ENCODE results near the gene MYPOP. TPM values are rescaled to one million over a fixed set of nuclear protein-coding genes. Genes with fewer than 3 reads are reported as not detected.
A peak's percentile ranks its signal among the peaks of the same experiment; 100 is the strongest.
"Not testable (repeated sequence)": the region's sequence is repeated elsewhere in the genome, so short reads cannot be mapped to it uniquely, and the experiment has no call there.

The MYPOP gene
- total and polyA plus RNA-seq, 2 donors: 1.3 to 8.2 TPM

DNA sequence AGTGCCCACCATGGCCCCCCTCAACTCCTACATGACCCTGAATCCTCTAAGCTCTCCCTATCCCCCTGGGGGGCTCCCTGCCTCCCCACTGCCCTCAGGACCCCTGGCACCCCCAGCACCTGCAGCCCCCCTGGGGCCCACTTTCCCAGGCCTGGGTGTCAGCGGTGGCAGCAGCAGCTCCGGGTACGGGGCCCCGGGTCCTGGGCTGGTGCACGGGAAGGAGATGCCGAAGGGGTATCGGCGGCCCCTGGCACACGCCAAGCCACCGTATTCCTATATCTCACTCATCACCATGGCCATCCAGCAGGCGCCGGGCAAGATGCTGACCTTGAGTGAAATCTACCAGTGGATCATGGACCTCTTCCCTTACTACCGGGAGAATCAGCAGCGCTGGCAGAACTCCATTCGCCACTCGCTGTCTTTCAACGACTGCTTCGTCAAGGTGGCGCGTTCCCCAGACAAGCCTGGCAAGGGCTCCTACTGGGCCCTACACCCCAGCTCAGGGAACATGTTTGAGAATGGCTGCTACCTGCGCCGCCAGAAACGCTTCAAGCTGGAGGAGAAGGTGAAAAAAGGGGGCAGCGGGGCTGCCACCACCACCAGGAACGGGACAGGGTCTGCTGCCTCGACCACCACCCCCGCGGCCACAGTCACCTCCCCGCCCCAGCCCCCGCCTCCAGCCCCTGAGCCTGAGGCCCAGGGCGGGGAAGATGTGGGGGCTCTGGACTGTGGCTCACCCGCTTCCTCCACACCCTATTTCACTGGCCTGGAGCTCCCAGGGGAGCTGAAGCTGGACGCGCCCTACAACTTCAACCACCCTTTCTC is 30.1 kb downstream of the MYPOP start:
- Histone ChIP-seq H3K36me3 (ENCODE audit: insufficient read depth) (no peaks in the 10 kb centered on the region), H3K4me3 (ENCODE audit: low read depth, low read length) (no peak overlapping the region), H3K27ac (ENCODE audit: low read depth) (no peak overlapping the region), H3K4me1 (ENCODE audit: insufficient read depth) (no peaks in the 10 kb centered on the region)
- 94% methylated on average over 34 of the region's 34 CpGs for WGBS
- no peak for DNase-seq (ENCODE audit: extremely low spot score)

GRCh38 chr19:45870798-45871197 is 31.6 kb downstream of the MYPOP start:
- Histone ChIP-seq H3K4me3 (ENCODE audit: low read depth, low read length) (no peak overlapping the region), H3K4me1 (ENCODE audit: insufficient read depth) (no peaks in the 10 kb centered on the region), H3K27ac (ENCODE audit: low read depth) (no peak overlapping the region), H3K36me3 (ENCODE audit: insufficient read depth) (no peaks in the 10 kb centered on the region)
- 81% methylated on average over 5 of the region's 5 CpGs for WGBS
- DNase-seq (ENCODE audit: extremely low spot score): no peak

DNA sequence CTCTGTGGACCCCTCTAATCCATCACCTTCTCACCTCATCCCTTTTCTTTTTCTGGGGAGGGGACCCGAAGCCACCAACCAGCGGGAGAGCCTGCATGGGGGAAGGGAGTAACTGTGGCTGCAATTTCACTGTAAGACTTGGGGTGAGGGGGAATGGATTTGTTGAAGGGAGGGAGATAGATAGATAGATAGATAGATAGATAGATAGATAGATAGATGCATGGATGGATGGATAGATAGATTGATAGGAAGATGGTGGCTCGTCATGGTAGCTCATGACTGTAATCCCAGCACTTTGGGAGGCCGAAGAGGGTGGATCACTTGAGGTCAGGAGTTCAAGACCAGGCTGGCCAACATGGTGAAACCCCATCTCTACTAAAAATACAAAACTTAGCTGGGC is 35.2 kb downstream of the MYPOP start:
- DNase-seq (ENCODE audit: extremely low spot score); H3K27ac ChIP-seq (ENCODE audit: low read depth): not testable (repeated sequence)
- WGBS: 60% methylated on average over 4 of the region's 4 CpGs

DNA sequence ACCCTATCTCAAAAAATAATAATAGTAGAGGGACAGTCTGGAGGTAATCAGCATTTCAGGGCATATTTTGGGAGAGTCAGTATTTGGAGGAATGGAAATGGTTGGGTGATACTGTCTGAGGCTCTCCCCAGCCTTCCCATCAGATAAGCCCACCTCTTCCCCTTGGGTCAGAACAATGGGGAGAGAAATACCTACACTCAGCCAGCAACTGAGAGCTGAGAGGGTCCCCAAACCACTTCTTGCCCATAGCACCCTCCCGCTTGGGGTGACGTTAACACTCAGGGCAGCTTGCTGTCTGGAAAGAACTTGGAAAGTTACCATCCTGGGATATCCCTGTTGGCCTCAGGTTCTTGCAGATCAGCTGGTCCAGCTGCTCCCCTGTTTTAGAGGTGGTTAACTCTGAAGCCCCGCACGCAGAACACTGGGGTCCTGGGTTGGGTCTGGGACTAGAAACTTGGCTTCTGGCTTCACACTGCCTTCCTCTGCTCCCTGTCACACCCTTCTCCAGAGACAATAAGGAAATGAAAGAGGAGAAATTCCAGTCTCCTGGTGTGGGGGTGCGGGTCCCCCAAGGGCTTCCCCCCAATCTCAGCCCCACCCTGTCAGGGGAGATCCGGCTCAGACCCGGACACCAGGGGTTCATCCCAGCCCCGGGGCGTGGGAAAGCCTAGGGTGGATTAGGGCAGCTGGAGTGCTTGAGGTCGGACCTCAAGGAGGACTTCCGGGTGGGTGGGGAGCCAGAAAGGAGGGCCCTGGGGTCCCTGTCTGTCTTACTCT is 35.8 kb downstream of the MYPOP start:
- 67% methylated on average over 11 of the region's 11 CpGs for WGBS
- H3K4me1 ChIP-seq (ENCODE audit: insufficient read depth): no peaks in the 10 kb centered on the region
- no peak overlapping the region for H3K27ac ChIP-seq (ENCODE audit: low read depth)
- no peaks in the 10 kb centered on the region for H3K36me3 ChIP-seq (ENCODE audit: insufficient read depth)
- H3K4me3 ChIP-seq (ENCODE audit: low read depth, low read length): no peak overlapping the region
- DNase-seq (ENCODE audit: extremely low spot score): no peak

More for the DNA sequence above, 35.2 kb downstream of the MYPOP start:
- H3K4me1 ChIP-seq (ENCODE audit: insufficient read depth); H3K36me3 ChIP-seq (ENCODE audit: insufficient read depth); H3K4me3 ChIP-seq (ENCODE audit: low read depth, low read length): not testable (repeated sequence)

DNA sequence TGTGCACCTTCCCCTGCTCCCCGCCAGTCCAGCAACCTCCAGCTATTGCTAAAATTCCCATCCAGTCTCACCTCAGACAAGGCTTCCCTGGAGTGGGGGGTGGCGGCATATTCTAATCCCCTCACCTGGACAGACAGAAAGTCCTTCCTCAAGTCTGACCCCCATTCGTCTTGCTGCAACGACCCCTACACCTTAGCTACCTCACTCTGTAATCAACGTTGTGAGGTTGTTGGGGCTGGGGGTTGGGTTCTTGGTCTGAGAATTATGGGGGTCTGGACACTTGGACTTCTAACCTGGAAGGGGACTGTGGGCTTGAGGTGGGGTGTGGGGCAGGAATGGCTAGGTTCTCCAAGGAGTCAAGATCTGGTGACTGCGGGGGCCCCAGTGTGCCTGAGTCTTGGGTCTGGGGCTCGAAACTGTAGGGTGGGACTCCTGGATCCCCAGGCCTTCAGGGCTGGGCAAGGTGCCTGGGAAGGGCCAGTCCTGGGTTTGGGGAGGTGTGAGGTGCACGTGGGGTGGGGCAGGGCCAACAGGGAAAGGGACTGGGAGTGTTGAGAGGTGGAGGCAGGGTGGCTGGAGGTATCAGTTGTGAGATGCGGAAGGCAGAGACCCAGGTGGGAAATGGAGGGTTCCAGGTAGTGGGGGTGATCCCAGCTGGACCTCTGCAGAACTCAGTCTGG is 37.0 kb downstream of the MYPOP start:
- no peaks in the 10 kb centered on the region for H3K36me3 ChIP-seq (ENCODE audit: insufficient read depth)
- H3K4me3 ChIP-seq (ENCODE audit: low read depth, low read length): no peak overlapping the region
- DNase-seq (ENCODE audit: extremely low spot score): no peak
- 62% methylated on average over 9 of the region's 9 CpGs for WGBS
- no peaks in the 10 kb centered on the region for H3K4me1 ChIP-seq (ENCODE audit: insufficient read depth)
- no peak overlapping the region for H3K27ac ChIP-seq (ENCODE audit: low read depth)

GRCh38 chr19:45864629-45865082 is 37.8 kb downstream of the MYPOP start:
- DNase-seq (ENCODE audit: extremely low spot score): no peak
- H3K4me1 ChIP-seq (ENCODE audit: insufficient read depth): no peaks in the 10 kb centered on the region
- H3K4me3 ChIP-seq (ENCODE audit: low read depth, low read length): no peak overlapping the region
- peaks cover under 1% of the 10 kb centered on the region for H3K36me3 ChIP-seq (ENCODE audit: insufficient read depth)
- H3K27ac ChIP-seq (ENCODE audit: low read depth): no peak overlapping the region
- WGBS: 12% methylated on average over 12 of the region's 12 CpGs

DNA sequence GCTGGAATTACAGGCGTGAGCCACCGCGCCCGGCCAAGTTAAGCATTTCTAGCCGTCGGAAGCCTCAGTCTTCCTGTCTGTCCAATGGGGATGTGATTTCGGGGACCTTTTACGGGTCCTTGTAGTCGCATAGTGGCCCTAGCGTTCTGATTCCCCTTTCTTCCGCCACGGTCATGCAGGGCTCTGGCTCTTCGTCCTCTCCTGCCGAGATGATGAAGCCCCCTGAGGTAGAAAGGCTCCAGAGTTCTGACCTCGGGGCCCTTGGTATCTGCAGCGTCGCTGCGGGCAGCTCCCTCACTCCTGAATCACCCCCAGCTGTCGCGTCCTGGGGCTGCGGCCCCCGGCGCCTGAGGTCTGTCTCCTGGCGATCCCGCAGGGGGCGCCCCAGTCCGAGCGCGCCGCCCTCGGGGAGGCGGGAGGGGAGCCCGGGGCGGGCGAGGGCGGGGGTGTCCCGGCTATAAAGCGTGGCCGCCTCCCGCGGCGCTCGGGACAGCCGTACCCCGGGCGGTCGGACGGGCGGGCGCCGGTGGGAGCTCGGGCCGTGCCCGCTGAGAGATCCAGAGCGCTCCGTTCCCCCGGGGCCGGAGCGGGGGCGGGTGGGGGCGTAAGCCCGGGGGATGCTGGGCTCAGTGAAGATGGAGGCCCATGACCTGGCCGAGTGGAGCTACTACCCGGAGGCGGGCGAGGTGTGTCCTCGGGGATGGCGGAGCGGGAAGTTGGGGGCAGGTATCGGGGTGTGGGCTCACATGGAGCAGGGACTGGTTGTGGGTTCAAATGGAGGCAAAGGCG is 38.4 kb downstream of the MYPOP start, which contains the start of gene FOXA3:
Gene FOXA3 (plus strand): TSS at position 487 of the 789 bp plus-strand sequence. CDS start 131 bp downstream, at position 618.
- H3K4me3 ChIP-seq (ENCODE audit: low read depth, low read length): peak within 1 kb of the TSS; percentile 29
- no peak within 1 kb of the TSS for H3K27ac ChIP-seq (ENCODE audit: low read depth)
- H3K4me1 ChIP-seq (ENCODE audit: insufficient read depth): no peaks in the 10 kb centered on the region
- 2% methylated on average over 71 of the region's 71 CpGs for WGBS
- peaks cover 2% of the 10 kb centered on the region for H3K36me3 ChIP-seq (ENCODE audit: insufficient read depth)
- DNase-seq (ENCODE audit: extremely low spot score): no peak

DNA sequence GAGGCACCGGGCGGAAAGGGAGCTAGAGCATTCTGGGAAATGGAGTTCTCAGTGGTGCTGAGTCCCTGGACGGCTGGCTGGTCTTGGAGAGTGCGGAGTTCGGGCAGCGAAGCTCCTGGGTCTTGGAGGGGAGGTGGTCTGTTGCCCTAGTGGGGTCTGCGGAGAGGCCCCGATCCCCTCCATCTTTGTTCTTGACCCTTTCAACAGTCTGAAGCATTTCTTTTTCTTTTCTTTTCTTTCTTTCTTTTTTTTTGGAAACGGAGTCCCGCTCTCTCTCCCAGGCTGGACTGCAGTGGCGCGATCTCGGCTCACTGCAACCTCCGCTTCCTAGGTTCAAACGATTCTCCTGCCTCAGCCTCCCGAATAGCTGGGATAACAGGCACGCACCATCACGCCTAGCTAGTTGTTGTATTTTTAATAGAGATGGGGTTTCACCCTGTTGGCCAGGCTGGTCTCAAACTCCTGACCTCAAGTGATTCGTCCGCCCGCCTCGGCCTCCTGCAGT is 39.0 kb downstream of the MYPOP start:
- DNase-seq (ENCODE audit: extremely low spot score): no peak
- H3K4me1 ChIP-seq (ENCODE audit: insufficient read depth): no peaks in the 10 kb centered on the region
- H3K36me3 ChIP-seq (ENCODE audit: insufficient read depth): peaks cover 2% of the 10 kb centered on the region
- no peak overlapping the region for H3K27ac ChIP-seq (ENCODE audit: low read depth)
- H3K4me3 ChIP-seq (ENCODE audit: low read depth, low read length): peak overlapping the region; percentile 29
- WGBS: 2% methylated on average over 22 of the region's 22 CpGs

DNA sequence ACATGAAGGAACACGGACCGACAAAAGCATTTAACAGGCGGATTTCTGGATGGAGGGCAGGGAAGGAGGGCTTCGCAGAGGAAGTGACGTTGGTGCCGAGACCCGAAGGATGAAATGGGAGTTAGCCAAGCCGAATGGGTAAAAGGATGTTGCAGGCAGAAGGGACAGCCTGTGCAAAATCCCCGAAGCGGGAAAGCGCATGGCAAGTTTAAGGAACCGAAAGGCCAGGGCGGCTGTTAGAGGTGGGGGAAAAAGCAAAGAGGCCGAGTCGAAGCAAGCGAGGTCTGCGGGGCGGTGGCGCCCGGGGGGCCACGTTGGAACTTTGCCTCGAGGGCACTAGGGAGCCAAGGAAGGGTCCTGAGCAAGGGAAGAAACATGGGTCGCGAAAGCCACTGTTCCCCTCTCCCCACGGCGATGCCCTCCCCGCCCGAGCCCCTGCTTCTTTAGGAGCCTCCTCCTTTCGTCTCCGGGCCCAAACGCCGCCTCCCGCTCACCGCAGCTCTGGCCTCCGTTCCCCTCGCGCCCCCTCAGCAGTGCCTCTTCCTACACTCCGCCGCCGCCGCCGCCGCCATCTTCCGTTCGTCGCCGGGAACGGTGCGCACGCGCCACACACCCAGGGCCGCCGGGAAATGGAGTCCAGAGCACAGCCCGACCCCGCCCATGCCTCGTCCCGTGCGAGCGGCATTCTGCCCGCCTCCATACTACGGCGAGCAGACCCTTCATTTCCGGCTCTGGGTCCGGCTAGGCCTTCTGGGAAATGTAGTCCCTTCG is 39.7 kb downstream of the MYPOP start, which contains the start of gene SYMPK:
Gene SYMPK (minus strand): TSS at position 584 of the 771 bp plus-strand sequence. CDS start 8,652 bp downstream, outside the sequence.
- DNase-seq (ENCODE audit: extremely low spot score): peak; percentile 94
- Histone ChIP-seq H3K27ac (ENCODE audit: low read depth) (peak within 1 kb of the TSS; percentile 76), H3K4me1 (ENCODE audit: insufficient read depth) (no peaks in the 10 kb centered on the region), H3K4me3 (ENCODE audit: low read depth, low read length) (peak within 1 kb of the TSS; percentile 71), H3K36me3 (ENCODE audit: insufficient read depth) (peaks cover 2% of the 10 kb centered on the region)
- WGBS: under 1% methylated on average over 65 of the region's 65 CpGs

GRCh38 chr19:45862271-45862563 is 40.2 kb downstream of the MYPOP start:
- no peak for DNase-seq (ENCODE audit: extremely low spot score)
- Histone ChIP-seq H3K4me3 (ENCODE audit: low read depth, low read length) (peak overlapping the region; percentile 71), H3K4me1 (ENCODE audit: insufficient read depth) (no peaks in the 10 kb centered on the region), H3K27ac (ENCODE audit: low read depth) (peak overlapping the region; percentile 76), H3K36me3 (ENCODE audit: insufficient read depth) (peaks cover 2% of the 10 kb centered on the region)
- under 1% methylated on average over 11 of the region's 11 CpGs for WGBS

DNA sequence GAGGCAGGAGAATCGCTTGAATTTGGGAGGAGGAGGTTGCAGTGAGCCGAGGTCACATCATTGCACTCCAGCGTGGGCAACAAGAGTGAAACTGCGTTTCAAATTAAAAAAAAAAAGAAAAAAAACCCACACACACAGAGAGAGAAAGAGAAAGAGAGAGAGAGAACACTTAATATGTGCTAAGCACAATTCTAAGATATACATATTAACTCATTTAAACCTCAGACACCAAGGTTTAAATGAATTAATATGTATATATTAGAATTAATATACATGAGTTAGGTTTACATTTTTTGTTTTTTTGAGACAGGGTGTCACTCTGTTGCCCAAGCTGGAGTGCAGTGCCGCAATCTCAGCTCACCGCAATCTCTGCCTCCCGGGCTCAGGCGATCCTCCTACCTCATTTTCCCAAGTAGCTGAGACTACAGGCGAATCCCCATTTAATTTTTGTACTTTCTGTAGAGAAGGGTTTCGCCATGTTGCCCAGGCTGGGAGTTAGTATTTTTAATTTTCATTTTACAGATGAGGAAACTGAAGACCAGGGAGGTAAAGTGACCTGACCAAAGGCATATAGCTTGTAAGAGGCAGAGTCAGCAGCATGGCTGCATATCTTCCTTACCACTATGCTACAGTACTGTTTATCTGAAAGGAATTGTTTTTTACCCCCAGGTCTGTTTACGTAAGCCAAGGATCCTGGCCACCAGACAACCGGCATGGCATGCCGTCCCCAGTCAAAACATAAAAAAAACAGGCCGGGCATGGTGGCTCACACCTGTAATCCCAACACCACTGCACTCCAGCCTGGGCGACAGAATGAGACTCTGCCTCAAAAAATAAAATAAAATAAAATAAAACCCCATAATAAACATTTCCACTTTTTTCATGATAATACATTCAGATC is 41.8 kb downstream of the MYPOP start:
- 90% methylated on average over 15 of the region's 15 CpGs for WGBS
- DNase-seq (ENCODE audit: extremely low spot score): no peak
- Histone ChIP-seq H3K4me1 (ENCODE audit: insufficient read depth) (no peaks in the 10 kb centered on the region), H3K4me3 (ENCODE audit: low read depth, low read length) (no peak overlapping the region), H3K36me3 (ENCODE audit: insufficient read depth) (peaks cover 2% of the 10 kb centered on the region), H3K27ac (ENCODE audit: low read depth) (no peak overlapping the region)
